HCT116 (cell line): ENCODE data around the gene C18orf54. TPM values are rescaled to one million over a fixed set of nuclear protein-coding genes. Genes with fewer than 3 reads are reported as not detected.

ENCODE experiments used
- ATAC-seq: fragments of 200-7000 bp; cut with Tn5 transposase; 2 replicates; pipeline ENCODE4 v1.9.1; 2020; ENCODE audit warnings: mild to moderate bottlenecking, moderate library complexity
- BruUV-seq: library from RNA; stranded (reverse); fragments of 400-500 nt; replicated peaks from 2 replicates; lab custom pipeline; 2021; lab: Mats Ljungman, UMichigan
- CTCF ChIA-PET: fragments of 300-600 bp; sonication (Branson Sonifier 250); formaldehyde crosslinking; loops from one replicate; lab custom pipeline; 2021; ENCODE audit warnings: antibody characterized with exemption; lab: Charles Lee
- POLR2A ChIA-PET: fragments of 300-600, 350-600 bp; sonication (Branson Sonifier 250); formaldehyde crosslinking; loops from one replicate; lab custom pipeline; 2021; ENCODE audit warnings: antibody characterized with exemption; lab: Charles Lee
- RAD21 ChIA-PET, 2 experiments: fragments of 300-600 bp; sonication (Branson Sonifier 250); formaldehyde crosslinking; loops; one replicate each; lab custom pipeline; 2023; ENCODE audit warnings: low total read pairs in 2 of 2; ENCODE audit not compliant: uncharacterized antibody in 2 of 2, unreplicated experiment in 2 of 2, low non-redundant PET in 1 of 2; lab: Charles Lee
- DNase-seq: peaks from one replicate; pipeline ENCODE4 v3.0.0-alpha.2; 2010; ENCODE audit warnings: low read depth, low spot score
- H2AFZ ChIP-seq: fragments of 200-600 bp; shearing (Covaris generic), sonication (generic); 2 replicates; pipeline ENCODE4 v1.6.1; 2017; ENCODE audit warnings: low read depth, mixed run types, mixed read lengths, antibody characterized with exemption, low read length; ENCODE audit not compliant: poor library complexity, severe bottlenecking
- H3K27ac ChIP-seq: 2 replicates; pipeline ENCODE4 v1.5.1; 2012; ENCODE audit warnings: low read depth, low read length
- H3K27me3 ChIP-seq: fragments of 200-600 bp; sonication (generic); 2 replicates; pipeline ENCODE4 v1.6.1; 2016; ENCODE audit warnings: mixed run types, low read length, mixed read lengths; ENCODE audit not compliant: insufficient read depth
- H3K36me3 ChIP-seq, 2 experiments: fragments of 200-500 bp in 1 of 2; fragments of 200-600 bp in 1 of 2; sonication (Bioruptor generic) in 1 of 2; sonication (generic) in 1 of 2; 2 replicates each; pipeline versions ENCODE4 v1.5.1 to v1.6.1; 2014 to 2016; ENCODE audit warnings: low read length in 2 of 2, inconsistent platforms in 1 of 2, mixed read lengths in 1 of 2, mixed run types in 1 of 2; ENCODE audit not compliant: insufficient read depth in 2 of 2, control insufficient read depth in 1 of 2
- H3K4me1 ChIP-seq, 2 experiments: fragments of 200-600 bp in 1 of 2; sonication (generic) in 1 of 2; 2 replicates each; pipeline versions ENCODE4 v1.5.1 to v1.6.1; 2012 to 2017; ENCODE audit warnings: low read length in 2 of 2, inconsistent platforms in 1 of 2, mild to moderate bottlenecking in 1 of 2, mixed read lengths in 1 of 2, mixed run types in 1 of 2, moderate library complexity in 1 of 2; ENCODE audit not compliant: insufficient read depth in 2 of 2, control insufficient read depth in 1 of 2
- H3K4me2 ChIP-seq: fragments of 200-600 bp; sonication (generic); 2 replicates; pipeline ENCODE4 v1.6.1; 2017; ENCODE audit warnings: mixed run types, low read length, mixed read lengths
- H3K4me3 ChIP-seq, 2 experiments: fragments of 200-600 bp in 1 of 2; sonication (generic) in 1 of 2; replicated peaks in 1 of 2; 2 replicates each; pipeline ENCODE4 v1.5.1; 2011 to 2016; ENCODE audit warnings: low read length in 2 of 2, control low read depth in 1 of 2, low read depth in 1 of 2, mild to moderate bottlenecking in 1 of 2, mixed read lengths in 1 of 2, mixed run types in 1 of 2
- H3K79me2 ChIP-seq: fragments of 200-600 bp; sonication (generic); 2 replicates; pipeline ENCODE4 v1.6.1; 2017; ENCODE audit warnings: mild to moderate bottlenecking, mixed run types, low read length, moderate library complexity, mixed read lengths; ENCODE audit not compliant: insufficient read depth
- H3K9ac ChIP-seq: fragments of 200-600 bp; sonication (generic); 2 replicates; pipeline ENCODE4 v1.6.1; 2016; ENCODE audit warnings: low read length, mixed read lengths
- H3K9me2 ChIP-seq: fragments of 200-600 bp; sonication (generic), shearing (Covaris generic); 2 replicates; pipeline ENCODE4 v1.6.1; 2017; ENCODE audit warnings: mixed run types, mild to moderate bottlenecking, moderate library complexity; ENCODE audit not compliant: insufficient read depth
- H3K9me3 ChIP-seq, 2 experiments: fragments of 200-500 bp in 1 of 2; fragments of 200-600 bp in 1 of 2; sonication (Bioruptor generic) in 1 of 2; sonication (generic) in 1 of 2; 2 replicates each; pipeline ENCODE4 v1.6.1; 2014 to 2017; ENCODE audit warnings: low read length in 2 of 2, mixed read lengths in 2 of 2, inconsistent platforms in 1 of 2, low read depth in 1 of 2, mild to moderate bottlenecking in 1 of 2, mixed run types in 1 of 2, moderate library complexity in 1 of 2; ENCODE audit not compliant: control insufficient read depth in 1 of 2, insufficient read depth in 1 of 2
- H4K20me1 ChIP-seq: fragments of 200-600 bp; sonication (generic), shearing (Covaris generic); 2 replicates; pipeline ENCODE4 v1.6.1; 2017; ENCODE audit warnings: mixed run types, mild to moderate bottlenecking, moderate library complexity; ENCODE audit not compliant: insufficient read depth
- EGR1 ChIP-seq: IDR thresholded peaks from 2 replicates; pipeline ENCODE4 v1.6.1; 2012; ENCODE audit warnings: low read depth
- EZH2 ChIP-seq: fragments of 200-600 bp; sonication (generic); IDR thresholded peaks from 2 replicates; pipeline ENCODE4 v1.6.1; 2017; ENCODE audit warnings: antibody characterized with exemption, mixed run types
- POLR2A ChIP-seq: IDR thresholded peaks from 2 replicates; pipeline ENCODE4 v1.7.0; 2011; ENCODE audit warnings: borderline replicate concordance; ENCODE audit not compliant: insufficient read depth, insufficient read length; ENCODE audit errors: extremely low read depth
- POLR2AphosphoS5 ChIP-seq: IDR thresholded peaks from 2 replicates; pipeline ENCODE4 v1.6.1; 2011; ENCODE audit warnings: mild to moderate bottlenecking, low read depth, low read length, moderate library complexity
- RAD21 ChIP-seq: IDR thresholded peaks from 2 replicates; pipeline ENCODE4 v1.6.1; 2012; ENCODE audit warnings: low read depth, mild to moderate bottlenecking
- YY1 ChIP-seq: IDR thresholded peaks from 2 replicates; pipeline ENCODE4 v1.6.1; 2011; ENCODE audit warnings: low read length, low read depth, moderate library complexity, mild to moderate bottlenecking; ENCODE audit not compliant: insufficient replicate concordance; ENCODE audit errors: extremely low read depth
- ZFX ChIP-seq: fragments of 450-650 bp; IDR thresholded peaks from 2 replicates; pipeline ENCODE4 v1.6.1; 2017
- intact Hi-C: fragments of 100-400 bp; cut with micrococcal nuclease; formaldehyde crosslinking; loops from 2 replicates; pipeline ENCODE4 v1.10.0; 2022
- total RNA-seq: library from RNA; stranded (reverse); gene quantifications from one replicate; pipeline ENCODE4 v1.2.1, GENCODE V29; 2021; ENCODE audit not compliant: unreplicated experiment
- TF ChIP-seq, protein P1 (sequence below): IDR thresholded peaks from 2 replicates; pipeline ENCODE4 v1.6.1; 2011; ENCODE audit warnings: mild to moderate bottlenecking, low read length, moderate library complexity; ENCODE audit not compliant: insufficient replicate concordance; ENCODE audit errors: extremely low read depth
- TF ChIP-seq, protein P2 (sequence below): IDR thresholded peaks from 2 replicates; pipeline ENCODE4 v1.6.1; 2012
- TF ChIP-seq, protein P3 (sequence below): IDR thresholded peaks from 2 replicates; pipeline ENCODE4 v1.6.1; 2012
- TF ChIP-seq, protein P4 (sequence below): IDR thresholded peaks from 2 replicates; pipeline ENCODE4 v1.6.1; 2012; ENCODE audit warnings: low read depth

The C18orf54 gene
- total RNA-seq, 1 experiment from 2014 or later, result 10.0 TPM

DNA sequence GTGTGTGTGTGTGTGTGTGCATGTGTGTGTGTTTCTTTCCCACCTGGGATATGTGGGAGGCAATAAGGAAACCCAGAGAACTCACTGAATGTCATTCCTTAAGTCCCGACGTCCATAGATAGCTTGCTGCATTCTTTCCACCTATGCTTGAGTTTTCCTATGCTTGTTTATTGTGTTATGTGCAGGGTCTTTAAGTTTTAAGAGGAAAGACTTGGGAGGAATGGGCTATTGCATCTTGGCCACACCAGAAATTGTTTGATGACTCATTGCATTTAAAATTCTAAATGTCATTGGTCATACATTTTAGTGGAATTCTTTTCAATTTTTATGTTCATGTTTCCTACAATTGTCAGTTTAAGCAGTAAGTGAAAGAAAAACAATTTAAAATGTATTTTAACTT, 33.7 kb upstream of the C18orf54 start:
- DNase-seq, result no peak
- no peak for ATAC-seq
- no peaks in the 10 kb centered on the region for H3K27me3 ChIP-seq
- ChIA-PET POLR2A (no interaction called here), RAD21 (no interaction called here), CTCF (no interaction called here)
- TF ChIP-seq RAD21, result no peak
- TF ChIP-seq, protein P1, sequence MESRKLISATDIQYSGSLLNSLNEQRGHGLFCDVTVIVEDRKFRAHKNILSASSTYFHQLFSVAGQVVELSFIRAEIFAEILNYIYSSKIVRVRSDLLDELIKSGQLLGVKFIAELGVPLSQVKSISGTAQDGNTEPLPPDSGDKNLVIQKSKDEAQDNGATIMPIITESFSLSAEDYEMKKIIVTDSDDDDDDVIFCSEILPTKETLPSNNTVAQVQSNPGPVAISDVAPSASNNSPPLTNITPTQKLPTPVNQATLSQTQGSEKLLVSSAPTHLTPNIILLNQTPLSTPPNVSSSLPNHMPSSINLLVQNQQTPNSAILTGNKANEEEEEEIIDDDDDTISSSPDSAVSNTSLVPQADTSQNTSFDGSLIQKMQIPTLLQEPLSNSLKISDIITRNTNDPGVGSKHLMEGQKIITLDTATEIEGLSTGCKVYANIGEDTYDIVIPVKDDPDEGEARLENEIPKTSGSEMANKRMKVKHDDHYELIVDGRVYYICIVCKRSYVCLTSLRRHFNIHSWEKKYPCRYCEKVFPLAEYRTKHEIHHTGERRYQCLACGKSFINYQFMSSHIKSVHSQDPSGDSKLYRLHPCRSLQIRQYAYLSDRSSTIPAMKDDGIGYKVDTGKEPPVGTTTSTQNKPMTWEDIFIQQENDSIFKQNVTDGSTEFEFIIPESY, result no peak
- TF ChIP-seq, protein P2, sequence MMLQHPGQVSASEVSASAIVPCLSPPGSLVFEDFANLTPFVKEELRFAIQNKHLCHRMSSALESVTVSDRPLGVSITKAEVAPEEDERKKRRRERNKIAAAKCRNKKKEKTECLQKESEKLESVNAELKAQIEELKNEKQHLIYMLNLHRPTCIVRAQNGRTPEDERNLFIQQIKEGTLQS, result no peak
- TF ChIP-seq EZH2, result no peak
- no peak for TF ChIP-seq YY1
- TF ChIP-seq, protein P3, sequence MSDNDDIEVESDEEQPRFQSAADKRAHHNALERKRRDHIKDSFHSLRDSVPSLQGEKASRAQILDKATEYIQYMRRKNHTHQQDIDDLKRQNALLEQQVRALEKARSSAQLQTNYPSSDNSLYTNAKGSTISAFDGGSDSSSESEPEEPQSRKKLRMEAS, result no peak
- TF ChIP-seq POLR2A, result no peak
- TF ChIP-seq EGR1, result no peak
- no peak for TF ChIP-seq ZFX
- TF ChIP-seq, protein P4, sequence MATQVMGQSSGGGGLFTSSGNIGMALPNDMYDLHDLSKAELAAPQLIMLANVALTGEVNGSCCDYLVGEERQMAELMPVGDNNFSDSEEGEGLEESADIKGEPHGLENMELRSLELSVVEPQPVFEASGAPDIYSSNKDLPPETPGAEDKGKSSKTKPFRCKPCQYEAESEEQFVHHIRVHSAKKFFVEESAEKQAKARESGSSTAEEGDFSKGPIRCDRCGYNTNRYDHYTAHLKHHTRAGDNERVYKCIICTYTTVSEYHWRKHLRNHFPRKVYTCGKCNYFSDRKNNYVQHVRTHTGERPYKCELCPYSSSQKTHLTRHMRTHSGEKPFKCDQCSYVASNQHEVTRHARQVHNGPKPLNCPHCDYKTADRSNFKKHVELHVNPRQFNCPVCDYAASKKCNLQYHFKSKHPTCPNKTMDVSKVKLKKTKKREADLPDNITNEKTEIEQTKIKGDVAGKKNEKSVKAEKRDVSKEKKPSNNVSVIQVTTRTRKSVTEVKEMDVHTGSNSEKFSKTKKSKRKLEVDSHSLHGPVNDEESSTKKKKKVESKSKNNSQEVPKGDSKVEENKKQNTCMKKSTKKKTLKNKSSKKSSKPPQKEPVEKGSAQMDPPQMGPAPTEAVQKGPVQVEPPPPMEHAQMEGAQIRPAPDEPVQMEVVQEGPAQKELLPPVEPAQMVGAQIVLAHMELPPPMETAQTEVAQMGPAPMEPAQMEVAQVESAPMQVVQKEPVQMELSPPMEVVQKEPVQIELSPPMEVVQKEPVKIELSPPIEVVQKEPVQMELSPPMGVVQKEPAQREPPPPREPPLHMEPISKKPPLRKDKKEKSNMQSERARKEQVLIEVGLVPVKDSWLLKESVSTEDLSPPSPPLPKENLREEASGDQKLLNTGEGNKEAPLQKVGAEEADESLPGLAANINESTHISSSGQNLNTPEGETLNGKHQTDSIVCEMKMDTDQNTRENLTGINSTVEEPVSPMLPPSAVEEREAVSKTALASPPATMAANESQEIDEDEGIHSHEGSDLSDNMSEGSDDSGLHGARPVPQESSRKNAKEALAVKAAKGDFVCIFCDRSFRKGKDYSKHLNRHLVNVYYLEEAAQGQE, result no peak
- no peak for TF ChIP-seq POLR2AphosphoS5
- H3K4me2 ChIP-seq, result no peak overlapping the region
- BruUV-seq, result no TSS peak
- H3K9ac ChIP-seq, result no peak overlapping the region
- no peak overlapping the region for H2AFZ ChIP-seq
- H3K36me3 ChIP-seq, result no peaks in the 10 kb centered on the region
- no peaks in the 10 kb centered on the region for H3K9me3 ChIP-seq
- H3K27ac ChIP-seq, result no peak overlapping the region
- H4K20me1 ChIP-seq, result no peaks in the 10 kb centered on the region
- intact Hi-C loops, result no loop called here
- no peaks in the 10 kb centered on the region for H3K79me2 ChIP-seq
- H3K4me3 ChIP-seq, result no peak overlapping the region
- no peaks in the 10 kb centered on the region for H3K4me1 ChIP-seq
- no peaks in the 10 kb centered on the region for H3K9me2 ChIP-seq
